Nucleus accumbens (tissue), 56 donors: Measurements from ENCODE around the gene ADAM23.
A peak's percentile ranks its signal among the peaks of the same experiment; 100 is the strongest.

Experiments
- DNase-seq, 56 donors: peaks; one replicate each; lab custom pipeline; 2025; lab: John Stamatoyannopoulos, UW

The ADAM23 gene

DNA sequence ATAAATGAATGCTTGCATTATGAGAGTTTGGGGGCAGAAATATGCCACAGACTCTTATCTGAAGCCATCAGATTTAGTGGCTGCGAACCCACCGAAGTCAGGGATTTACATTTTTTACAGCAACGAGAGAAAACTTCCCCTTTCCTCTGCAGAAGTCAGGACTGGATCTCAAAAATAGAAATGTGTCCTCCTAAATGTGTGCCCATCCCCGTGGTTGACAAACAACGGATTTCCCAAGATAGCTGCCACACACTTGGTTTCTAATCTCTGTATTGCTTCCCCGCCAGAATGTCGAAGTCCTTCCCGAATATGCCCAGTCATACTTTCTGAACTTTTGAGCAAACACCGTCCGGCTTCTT is 879 bp upstream of the ADAM23 start:
- DNase-seq = no peak

DNA sequence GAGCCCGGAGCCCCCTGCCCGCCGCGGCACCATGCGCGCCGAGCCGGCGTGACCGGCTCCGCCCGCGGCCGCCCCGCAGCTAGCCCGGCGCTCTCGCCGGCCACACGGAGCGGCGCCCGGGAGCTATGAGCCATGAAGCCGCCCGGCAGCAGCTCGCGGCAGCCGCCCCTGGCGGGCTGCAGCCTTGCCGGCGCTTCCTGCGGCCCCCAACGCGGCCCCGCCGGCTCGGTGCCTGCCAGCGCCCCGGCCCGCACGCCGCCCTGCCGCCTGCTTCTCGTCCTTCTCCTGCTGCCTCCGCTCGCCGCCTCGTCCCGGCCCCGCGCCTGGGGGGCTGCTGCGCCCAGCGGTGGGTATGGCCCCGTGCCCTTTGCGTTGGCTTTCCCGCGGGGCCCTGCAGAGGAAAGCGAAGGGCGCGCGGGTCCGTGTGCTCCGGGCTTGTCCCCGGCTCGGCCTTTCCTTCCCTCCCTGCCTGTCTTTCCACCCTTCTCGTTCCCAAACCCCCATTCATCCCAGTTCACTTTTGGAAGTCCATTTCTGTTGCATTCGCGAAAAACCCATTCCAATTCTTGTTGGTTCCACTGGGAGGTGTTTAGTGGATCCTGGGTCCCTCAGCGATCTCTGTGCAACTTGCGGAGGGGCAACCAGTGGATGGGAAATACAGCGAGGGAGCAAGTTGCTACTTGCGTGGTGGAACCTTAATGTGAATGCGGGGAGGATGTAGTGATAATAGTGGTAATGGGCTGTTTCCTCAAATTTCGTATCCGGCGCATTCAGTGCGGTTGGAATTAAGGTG is 599 bp downstream of the ADAM23 start:
- DNase-seq = peak in 33 of 56 donors; percentile 6 to 76 (median 38)

DNA sequence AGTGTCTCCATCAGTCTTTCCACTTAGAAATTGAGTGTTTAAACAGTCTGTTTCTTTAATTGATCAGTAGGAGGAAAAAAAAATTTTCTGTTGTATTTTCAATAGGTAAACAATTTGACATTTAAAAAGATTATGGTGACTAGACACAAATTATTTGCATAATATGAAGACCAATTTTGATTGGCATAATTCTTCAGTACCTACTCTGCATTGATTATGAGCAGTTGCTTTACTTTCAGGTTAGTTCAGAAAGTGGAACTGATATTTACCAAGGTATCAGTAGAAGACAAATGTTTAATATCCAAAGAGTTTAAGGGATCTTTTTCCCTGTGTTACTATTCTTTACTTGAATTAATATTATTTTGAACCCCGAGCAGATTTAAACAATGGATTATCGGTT is 2.6 kb downstream of the ADAM23 start:
- DNase-seq = no peak

DNA sequence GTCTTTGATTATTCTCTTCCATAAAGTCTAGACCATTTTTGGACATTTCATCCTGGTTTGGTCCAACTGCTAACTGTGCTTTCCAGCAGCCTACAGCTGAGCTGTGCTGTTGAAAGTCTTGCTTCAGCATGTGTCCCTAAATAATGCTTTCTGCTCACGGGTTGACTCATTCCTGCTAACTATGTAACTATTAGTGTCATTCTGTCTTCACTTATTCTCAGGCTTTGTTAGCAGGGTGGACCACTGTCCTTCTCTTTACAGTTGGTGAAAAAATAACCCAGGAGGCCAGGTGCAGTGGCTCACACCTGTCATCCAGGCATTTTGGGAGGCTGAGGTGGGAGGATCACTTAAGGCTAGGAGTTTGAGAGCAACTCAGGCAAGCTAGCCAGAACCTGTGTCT is 8.9 kb downstream of the ADAM23 start:
- DNase-seq = no peak

DNA sequence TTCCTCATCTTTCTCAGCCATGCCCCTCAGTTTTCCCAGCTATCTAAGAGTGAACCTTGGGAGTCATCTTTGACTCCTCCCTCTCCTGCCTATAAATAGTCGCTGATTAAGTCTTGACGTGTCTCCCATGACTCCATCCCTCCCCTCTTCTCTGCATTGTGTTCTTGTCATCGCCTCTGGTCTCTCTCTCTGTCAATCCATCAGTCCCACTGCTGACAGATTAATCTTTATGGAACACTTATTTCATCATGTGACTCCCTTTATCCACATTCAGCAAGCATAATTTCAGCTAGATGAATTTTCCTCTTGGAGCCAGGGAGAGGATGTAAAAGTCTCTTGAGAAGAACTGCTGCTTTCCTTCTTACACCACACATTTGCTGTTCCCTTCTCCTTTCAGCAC is 9.4 kb downstream of the ADAM23 start:
- DNase-seq = peak in 7 of 56 donors; percentile 5 to 48 (median 20)

DNA sequence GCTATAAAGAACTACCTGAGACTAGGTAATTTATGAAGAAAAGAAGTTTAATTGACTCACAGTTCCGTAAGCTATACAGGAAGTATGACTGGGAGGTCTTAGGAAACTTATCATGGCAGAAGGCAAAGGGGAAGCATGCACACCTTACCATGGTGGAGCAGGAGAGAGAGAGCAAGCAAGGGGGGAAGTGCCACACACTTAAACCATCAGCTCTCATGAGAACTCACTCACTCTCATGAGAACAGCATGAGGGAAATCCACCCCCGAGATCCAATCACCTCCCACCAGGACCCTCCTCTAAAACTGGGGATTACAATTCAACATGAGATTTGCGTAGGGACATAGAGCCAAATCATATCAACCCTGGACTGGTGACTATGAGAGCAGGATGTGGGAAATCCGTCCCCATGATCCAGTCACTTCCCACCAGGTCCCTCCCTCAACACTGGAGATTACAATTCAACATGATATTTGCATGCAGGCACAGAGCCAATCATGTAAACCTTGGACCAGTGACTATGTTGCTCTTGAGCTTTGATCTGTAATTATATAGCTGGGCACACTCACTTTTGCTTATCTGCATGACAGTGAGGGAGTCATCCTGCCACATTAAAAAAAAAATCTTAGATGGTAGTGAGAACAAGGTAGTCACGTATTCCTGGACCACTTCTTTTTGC is 12.9 kb downstream of the ADAM23 start:
- no peak for DNase-seq

DNA sequence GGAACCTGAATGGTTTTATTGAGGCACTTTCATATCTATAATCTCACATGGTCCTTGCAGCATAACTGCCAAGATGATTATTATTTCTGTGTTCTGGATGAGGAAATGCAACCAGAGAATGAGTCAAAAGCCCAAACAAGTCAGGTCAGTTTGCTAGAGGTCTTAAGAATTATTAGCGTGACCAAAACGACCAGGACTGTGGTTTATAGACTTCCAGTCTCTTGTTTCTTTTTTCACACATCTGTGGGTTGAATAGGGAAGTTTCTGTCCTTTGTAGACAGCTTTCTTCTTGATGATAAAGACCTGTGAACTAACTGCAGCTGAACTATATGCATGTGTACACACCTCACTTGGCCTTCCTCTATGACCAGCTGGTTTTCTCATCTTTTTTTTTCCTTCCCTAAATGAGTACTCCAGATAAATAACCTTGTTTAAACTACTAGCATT is 13.9 kb downstream of the ADAM23 start:
- no peak for DNase-seq

DNA sequence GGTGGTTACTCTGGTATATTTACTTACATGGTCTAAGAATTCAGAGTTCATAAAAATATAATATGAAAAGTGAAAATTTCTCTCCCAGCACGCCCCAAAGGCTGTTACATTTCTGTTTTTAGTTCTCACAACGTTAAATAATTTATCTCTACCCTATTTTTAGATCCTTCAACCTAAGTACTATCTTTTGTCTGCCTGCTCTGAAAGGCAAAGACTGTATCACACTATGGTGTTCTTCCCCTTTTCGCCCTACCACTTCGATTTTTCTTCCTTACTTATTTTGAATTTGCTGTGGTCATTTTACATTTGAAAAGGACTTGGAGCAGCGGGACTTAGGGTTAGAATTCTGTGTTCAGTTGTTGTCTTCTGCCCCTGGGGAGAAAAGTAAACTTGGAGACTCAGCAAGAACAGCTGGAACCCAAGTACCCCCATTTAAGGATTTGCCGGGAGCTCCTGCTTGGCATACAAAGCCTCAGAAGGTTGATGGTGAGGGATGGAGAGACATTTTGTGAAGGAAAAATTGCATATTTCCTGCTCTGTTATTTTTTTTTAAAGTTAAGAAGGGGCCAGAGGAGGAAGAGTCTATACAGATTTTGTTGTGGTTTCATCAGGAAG is 19.0 kb downstream of the ADAM23 start:
- no peak for DNase-seq

DNA sequence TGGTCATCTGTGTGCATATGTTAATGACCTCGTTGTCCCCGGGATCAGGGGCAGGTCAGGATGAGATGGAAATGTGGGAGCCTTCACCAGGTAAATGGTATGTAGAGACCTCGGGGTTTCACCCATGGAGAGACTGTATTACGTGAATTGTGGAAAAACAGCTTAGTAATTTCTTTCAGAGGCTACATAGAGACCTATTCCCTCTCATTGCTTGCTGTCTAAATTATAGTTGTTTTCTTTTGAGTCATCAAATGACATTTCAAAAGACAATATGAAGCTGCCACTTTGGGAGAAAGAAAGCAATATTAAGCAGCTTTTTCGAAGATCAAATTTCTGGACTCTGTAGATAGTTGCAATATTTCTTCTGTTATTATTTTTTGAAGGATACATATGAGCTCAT is 20.4 kb downstream of the ADAM23 start:
- DNase-seq = no peak

DNA sequence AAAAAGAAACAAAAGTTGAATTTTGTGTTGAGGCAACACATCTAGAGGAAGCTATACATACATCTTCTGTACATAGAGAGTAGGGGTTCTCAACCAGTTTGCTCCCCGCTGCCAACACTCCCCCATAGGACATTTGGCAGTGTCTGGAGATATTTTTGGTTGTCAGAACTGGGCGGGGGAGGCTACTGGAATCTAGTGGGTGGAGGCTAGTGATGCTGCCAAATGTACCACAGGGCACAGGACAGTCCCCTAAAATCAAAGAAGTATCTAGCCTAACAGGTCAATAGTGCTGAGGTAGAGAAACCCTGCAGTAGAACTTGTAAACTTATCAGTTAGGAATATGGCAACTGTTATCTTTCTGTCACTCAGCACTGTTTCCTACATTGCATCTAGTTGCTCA is 21.3 kb downstream of the ADAM23 start:
- no peak for DNase-seq

DNA sequence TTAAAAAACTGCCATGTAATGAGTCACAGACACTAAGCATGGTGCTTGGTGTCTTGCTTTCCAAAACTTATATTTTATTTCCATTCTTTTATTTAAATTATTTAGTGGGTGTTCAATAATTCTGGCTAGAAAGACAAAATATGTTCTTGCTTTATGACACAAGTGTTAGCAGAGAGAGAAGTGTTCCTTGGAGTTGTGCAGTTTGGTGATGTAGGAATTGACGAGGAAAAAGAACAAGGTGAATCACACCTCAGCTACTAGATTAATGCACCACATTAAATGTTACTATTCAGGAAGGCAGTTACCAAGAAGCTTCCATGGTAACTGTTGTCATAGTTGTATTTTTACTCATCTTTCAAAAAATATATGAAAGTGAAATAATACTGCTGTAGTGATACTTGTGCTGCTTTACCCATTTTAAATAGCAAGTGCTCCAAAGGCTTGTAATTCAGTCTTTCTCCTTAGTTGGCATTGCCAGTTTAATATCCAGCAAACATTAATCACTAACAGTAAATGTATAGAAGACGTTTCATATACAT is 28.3 kb downstream of the ADAM23 start:
- peak in 1 of 56 donors; percentile 49 for DNase-seq

DNA sequence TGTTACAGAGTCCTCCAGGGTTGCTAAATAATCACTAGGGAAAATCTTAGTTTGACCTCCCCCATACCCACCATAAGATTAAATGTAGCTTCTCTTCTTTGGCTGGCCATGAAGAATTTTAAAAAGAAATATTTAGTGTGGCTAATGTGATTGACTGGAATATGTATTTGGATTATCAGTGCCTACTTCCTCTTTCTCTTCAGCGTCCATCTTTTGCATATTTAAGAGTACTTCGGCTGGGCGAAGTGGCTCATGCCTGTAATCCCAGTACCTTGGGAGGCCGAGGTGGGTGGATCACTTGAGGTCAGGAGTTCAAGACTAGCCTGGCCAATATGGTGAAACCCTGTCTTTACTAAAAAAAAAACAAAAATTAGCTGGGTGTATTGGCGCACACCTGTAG is 28.8 kb downstream of the ADAM23 start:
- no peak for DNase-seq

DNA sequence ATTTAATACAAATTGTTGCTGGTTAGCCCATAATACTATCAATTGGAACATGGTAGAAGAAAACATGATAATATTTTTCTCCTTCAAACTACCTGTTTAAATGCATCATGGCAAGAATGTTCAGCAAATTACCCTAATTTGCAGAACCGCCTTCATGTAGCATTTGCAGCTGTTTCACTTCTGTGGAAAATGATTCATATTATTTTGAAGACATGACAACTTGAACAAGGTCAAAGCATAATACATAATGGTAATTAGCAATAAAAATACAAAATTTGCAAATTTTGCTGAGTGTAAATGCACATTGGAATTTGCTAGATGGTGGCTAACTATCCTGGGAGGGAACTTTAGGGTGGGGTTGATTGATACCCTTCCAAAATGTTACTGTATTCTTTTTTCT is 30.8 kb downstream of the ADAM23 start:
- DNase-seq = no peak

DNA sequence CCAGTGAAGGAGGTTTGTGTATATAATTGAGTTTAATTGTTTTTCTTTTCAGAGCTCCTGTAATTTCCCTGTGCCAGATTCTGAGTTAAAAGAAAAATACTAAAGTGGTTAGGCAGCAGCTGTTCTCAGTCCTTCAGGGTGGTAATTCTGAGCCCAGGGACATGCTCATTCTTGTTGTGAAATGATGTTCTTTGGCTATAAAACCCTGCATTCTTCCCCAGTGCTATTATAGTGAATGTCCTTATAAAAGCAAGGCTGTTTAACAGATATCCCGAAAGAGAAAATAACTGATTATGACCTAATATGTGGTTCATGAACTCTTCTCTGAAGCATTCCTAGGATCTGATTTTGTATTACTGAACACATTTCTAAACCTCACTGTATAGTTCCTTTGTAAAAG is 34.0 kb downstream of the ADAM23 start:
- DNase-seq = no peak

DNA sequence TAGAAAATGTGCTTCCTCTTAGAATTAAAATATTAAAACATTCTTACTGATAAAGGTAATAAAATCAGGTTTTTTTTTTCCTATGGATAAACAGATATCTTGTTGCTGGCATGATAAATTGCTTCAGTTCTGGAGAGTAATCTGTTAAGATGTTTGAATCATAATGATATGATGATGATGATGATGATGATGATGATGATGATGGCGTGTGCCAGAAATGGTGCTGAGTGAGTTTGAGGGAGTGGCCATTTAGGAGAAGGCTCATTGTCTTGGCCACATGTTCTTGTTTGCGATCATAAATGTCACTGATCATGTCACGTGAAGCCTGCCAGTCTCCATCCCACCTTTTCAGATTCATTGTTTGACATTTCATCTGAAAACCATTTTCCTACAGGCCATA is 35.0 kb downstream of the ADAM23 start:
- no peak for DNase-seq

DNA sequence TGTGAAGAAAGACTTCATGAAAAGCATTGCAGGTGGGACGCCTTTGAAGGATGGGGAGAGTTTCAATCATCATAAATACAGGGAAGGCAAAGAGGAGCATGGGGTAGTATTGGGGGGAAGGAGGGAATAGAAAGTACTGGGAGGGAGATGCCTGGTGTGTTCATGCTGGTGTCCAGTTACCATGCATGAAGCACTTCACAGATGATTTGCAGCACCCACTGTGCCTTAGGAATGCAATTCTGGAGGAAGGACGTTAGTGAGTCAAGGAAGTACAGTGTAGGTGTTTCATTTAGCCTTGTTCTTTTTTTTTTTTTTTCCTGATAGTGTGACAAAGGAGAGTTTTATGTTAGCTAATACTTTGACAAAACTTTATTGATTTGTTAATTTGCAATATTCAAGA is 36.8 kb downstream of the ADAM23 start:
- no peak for DNase-seq

DNA sequence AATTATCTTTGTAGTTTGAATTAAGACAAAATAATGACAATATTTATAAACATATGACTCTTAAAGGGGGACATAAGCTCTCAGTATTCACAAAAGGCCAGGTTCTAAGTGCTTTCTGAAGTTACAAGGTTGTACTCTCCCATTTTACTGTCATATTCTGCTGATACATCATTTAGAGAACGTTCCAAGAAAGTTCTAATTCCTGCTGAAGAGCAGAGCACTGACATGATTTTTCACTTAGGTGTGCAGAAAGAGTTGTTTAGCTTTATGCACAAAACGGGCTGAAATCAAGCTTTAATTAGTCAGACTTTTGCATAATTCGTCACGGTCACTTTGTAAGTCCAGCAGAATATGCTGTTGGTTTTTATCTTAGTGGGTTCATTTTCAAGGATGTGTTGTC is 37.3 kb downstream of the ADAM23 start:
- DNase-seq = no peak

DNA sequence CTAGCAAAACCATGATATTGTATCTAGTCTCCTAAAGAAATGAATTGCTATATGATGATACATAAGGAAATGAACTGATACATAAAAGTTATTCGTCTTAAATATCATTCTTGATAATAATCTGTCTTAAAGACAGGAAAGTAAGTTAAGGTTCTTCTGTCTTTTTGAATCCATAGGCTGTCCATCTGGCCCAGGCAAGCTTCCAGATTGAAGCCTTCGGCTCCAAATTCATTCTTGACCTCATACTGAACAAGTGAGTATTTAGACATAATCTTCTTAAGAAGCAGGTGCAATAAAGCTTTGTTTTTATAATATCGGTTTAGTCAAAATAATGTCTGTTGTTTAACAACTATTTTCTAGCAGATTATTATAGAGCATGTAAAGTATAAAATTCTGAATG is 37.7 kb downstream of the ADAM23 start:
- DNase-seq = no peak

DNA sequence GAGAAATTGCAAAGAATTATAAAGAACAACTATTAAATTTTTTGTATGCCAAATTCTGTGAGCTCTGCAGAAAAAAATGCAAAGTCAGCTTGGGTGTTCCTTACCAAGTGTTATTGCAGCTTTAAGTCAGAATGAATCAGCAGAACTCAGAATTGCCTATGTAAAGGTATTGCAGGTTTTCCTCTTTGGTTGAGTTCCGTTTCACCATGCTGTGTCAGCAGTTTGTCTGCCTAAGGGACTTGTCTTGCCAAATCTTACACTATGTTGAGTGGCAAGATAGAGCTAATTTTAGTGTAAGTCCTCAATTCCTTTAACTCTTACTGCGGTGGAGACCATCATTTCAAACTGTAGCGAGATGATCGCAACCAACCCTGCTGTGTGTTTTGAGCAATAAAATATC is 38.8 kb downstream of the ADAM23 start:
- DNase-seq = no peak

DNA sequence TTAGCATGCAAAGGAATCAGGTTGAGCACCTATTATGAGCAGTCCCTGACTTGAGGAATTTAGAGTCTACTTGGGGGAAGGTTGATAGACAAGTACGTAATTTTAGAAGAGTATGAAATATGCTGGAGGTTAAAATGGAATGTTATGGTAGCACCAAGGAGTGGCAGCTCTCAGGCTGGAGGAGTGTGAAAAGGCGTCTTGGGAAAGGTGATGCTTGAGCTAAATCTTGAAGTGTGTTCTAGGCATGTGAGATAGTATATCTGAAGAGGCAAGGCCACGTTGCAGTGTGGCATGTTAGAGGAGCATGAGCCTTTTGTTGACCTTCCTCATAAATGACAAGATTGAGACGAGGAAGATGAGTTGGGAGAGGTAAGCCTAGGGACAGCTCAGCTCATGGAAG is 39.3 kb downstream of the ADAM23 start:
- DNase-seq = no peak

DNA sequence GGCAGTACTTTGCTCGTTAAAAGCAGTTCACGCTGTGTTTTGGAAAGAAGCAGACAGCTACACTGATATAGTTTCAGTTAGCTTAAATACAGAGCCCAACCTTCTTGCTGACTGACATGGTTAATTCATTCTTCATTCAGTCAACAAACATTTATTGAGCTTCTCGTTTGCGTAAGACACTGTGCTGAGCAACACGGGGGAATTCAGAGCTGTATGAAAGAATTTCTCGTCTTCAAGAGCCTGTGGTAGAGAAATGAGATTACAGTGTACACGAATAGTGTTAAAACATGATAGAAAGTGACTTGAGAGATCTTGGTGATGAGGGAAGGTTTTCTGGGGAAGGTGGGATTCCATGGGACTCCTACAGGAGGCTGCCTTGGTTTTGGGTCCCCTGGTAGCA is 44.7 kb downstream of the ADAM23 start:
- no peak for DNase-seq

DNA sequence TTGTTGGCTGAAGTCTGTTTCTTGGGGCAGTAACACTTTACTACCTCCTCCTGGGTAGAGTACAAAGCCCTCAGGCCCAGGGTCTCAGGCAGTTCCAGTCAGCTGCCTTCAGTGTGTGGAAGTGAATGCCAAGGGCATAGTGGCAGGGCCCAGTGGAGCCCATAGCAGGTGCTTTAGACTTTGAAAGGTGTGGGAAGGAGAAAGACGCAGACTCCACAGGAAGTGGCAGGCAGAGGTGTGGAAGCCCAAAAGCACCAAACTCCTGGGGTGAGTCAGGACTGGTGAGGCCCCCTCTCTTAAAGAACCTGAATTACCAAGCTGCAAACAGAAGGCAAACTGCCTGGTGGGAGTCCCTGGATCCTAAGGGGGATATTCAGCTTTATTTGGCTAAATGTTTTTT is 45.3 kb downstream of the ADAM23 start:
- DNase-seq = peak in 1 of 56 donors; percentile 2
